Upper lobe of right lung (tissue), 1 donor: ENCODE measurements around the gene LMOD1. TPM values are rescaled to one million over a fixed set of nuclear protein-coding genes. Genes with fewer than 3 reads are reported as not detected.
A peak's percentile ranks its signal among the peaks of the same experiment; 100 is the strongest.

Experiments
- ATAC-seq: fragments of 200-7000 bp; cut with Tn5 transposase; one replicate; pipeline ENCODE4 v1.9.1; 2020; ENCODE audit warnings: mild to moderate bottlenecking, moderate library complexity
- DNase-seq: peaks from one replicate; pipeline ENCODE4 v3.0.0-alpha.2; 2020
- H3K27ac ChIP-seq: fragments of 200-600 bp; one replicate; pipeline ENCODE4 v1.8.0; 2022
- H3K27me3 ChIP-seq: fragments of 200-600 bp; one replicate; pipeline ENCODE4 v1.8.0; 2022; ENCODE audit warnings: mild to moderate bottlenecking
- H3K36me3 ChIP-seq: fragments of 200-600 bp; one replicate; pipeline ENCODE4 v1.8.0; 2022
- H3K4me1 ChIP-seq: fragments of 200-600 bp; one replicate; pipeline ENCODE4 v1.8.0; 2022
- H3K4me3 ChIP-seq: fragments of 200-600 bp; one replicate; pipeline ENCODE4 v1.8.0; 2022; ENCODE audit warnings: mild to moderate bottlenecking
- H3K9me3 ChIP-seq: fragments of 200-600 bp; one replicate; pipeline ENCODE4 v1.8.0; 2022
- CTCF ChIP-seq: fragments of 200-600 bp; IDR thresholded peaks from one replicate; pipeline ENCODE4 v1.8.0; 2022; ENCODE audit warnings: antibody characterized with exemption
- intact Hi-C: fragments of 100-400 bp; cut with DNase I; formaldehyde crosslinking; loops from one replicate; pipeline ENCODE4 v1.11.0; 2022
- total RNA-seq: library from RNA; stranded (reverse); fragmentation: NEBNext Ultra II Directional; extraction: Animal tissue kit (Norgen Biotek cat#: 25700); gene quantifications from one replicate; pipeline ENCODE4 v1.2.1, GENCODE V29; 2021
- donor health status: DM: no; HTN: yes; CAD: no; lungs with severe emphysema.

Gene LMOD1
- total RNA-seq, 1 donor from 2014 or later = 38.3 TPM

DNA sequence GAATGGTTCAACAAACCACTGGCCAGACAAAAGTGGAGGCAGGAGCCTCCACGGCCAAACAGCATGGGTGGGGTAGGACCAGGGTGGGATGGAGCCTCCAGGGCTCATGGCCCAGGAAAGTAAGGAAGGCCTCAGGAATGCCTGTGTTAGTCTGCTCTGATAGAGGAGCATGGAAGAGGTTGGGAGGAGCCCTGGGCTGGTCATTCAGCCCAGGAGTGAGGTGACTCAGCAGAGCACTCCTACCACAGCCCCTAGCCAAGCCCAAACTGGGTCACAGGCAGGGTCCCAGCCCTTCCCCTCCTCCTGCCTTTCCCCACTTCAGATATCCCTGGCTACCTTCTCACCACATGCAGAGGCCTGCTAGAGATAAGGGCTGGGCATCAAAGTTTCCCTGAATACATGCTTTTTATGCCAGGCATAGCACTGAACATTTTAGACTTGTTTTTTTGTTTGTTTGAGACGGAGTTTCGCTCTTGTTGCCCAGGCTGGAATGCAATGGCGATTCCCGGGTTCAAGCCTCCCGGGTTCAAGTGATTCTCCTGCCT lies 60.7 kb downstream of the LMOD1 start:
- Histone ChIP-seq H3K36me3 (no peaks in the 10 kb centered on the region), H3K4me1 (peaks cover 26% of the 10 kb centered on the region), H3K4me3 (no peak overlapping the region), H3K9me3 (no peaks in the 10 kb centered on the region), H3K27me3 (peaks cover 5% of the 10 kb centered on the region), H3K27ac (no peak overlapping the region)
- TF ChIP-seq CTCF = no peak
- ATAC-seq = peak; percentile 5
- intact Hi-C loops = no loop called here
- no peak for DNase-seq

DNA sequence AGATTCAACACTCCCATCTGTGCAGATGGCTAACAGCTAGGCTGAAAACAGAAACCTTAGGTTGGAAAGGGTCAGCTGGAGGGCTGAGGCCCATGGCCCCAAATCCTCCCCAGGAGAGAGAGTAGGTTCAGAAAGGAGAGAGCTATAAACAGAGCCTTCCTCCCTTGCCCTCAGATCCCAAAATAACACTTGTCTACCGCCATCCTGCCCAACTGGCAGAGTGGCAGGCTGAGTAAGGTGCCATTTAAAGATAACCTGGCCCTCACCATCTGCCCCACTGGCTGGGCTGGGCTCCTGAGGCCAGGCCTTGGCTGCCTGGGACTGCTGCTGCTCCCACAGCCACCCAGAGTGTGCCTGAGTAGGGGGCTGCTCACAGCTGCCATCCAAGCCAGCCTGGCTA lies 61.9 kb downstream of the LMOD1 start:
- no peak for DNase-seq

DNA sequence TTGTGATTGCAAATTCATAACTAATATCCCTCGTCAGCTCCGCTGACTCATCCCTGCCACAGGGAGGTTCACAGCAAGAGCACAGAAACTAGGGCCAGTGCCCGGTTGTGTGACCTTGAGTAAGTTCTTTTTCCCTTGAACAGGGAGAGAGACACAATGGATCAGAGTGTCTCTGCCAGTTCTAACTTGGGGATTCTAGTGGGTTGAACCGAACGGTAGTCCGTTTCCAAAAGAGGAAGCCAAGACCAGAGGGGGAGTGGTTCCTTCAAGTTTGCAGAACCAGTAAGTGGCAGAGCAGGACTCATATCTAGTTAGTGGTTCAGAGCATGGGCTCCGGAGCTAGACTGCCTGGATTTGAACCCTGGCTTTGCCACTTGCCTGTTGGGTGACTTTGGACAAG lies 62.6 kb downstream of the LMOD1 start:
- Histone ChIP-seq H3K4me3 (no peak overlapping the region), H3K4me1 (peaks cover 19% of the 10 kb centered on the region), H3K36me3 (no peaks in the 10 kb centered on the region), H3K27ac (no peak overlapping the region), H3K27me3 (no peaks in the 10 kb centered on the region), H3K9me3 (no peaks in the 10 kb centered on the region)
- no peak for TF ChIP-seq CTCF
- DNase-seq (no peak), ATAC-seq (peak; percentile 31)
- intact Hi-C loops = no loop called here

More for the DNA sequence above, 61.9 kb downstream of the LMOD1 start:
- H3K36me3 ChIP-seq = no peaks in the 10 kb centered on the region
- H3K27ac ChIP-seq = no peak overlapping the region
- H3K9me3 ChIP-seq = no peaks in the 10 kb centered on the region
- intact Hi-C loops = no loop called here
- TF ChIP-seq CTCF = no peak
- ATAC-seq = no peak
- H3K27me3 ChIP-seq = peaks cover 2% of the 10 kb centered on the region
- no peak overlapping the region for H3K4me3 ChIP-seq
- H3K4me1 ChIP-seq = peaks cover 24% of the 10 kb centered on the region

- intact Hi-C loops = no loop called here
- Histone ChIP-seq H3K27me3 (no peaks in the 10 kb centered on the region), H3K27ac (no peak overlapping the region), H3K36me3 (no peaks in the 10 kb centered on the region), H3K4me1 (peaks cover 17% of the 10 kb centered on the region), H3K4me3 (no peak overlapping the region), H3K9me3 (no peaks in the 10 kb centered on the region)
- ATAC-seq (no peak), DNase-seq (no peak)
- no peak for TF ChIP-seq CTCF
These were observed 63.1 kb downstream of the LMOD1 start for GRCh38 chr1:201883266-201883665.

GRCh38 chr1:201882665-201883132 lies 63.6 kb downstream of the LMOD1 start:
- intact Hi-C loops = no loop called here
- H3K27ac ChIP-seq = no peak overlapping the region
- no peaks in the 10 kb centered on the region for H3K9me3 ChIP-seq
- H3K4me1 ChIP-seq = peaks cover 17% of the 10 kb centered on the region
- no peak for DNase-seq
- TF ChIP-seq CTCF = no peak
- H3K27me3 ChIP-seq = no peaks in the 10 kb centered on the region
- peak; percentile 66 for ATAC-seq
- no peaks in the 10 kb centered on the region for H3K36me3 ChIP-seq
- no peak overlapping the region for H3K4me3 ChIP-seq

- H3K4me1 ChIP-seq = peaks cover 17% of the 10 kb centered on the region
- no peak overlapping the region for H3K27ac ChIP-seq
- TF ChIP-seq CTCF = no peak
- no peaks in the 10 kb centered on the region for H3K9me3 ChIP-seq
- H3K4me3 ChIP-seq = no peak overlapping the region
- DNase-seq = no peak
- intact Hi-C loops = no loop called here
- no peak for ATAC-seq
- peaks cover 2% of the 10 kb centered on the region for H3K36me3 ChIP-seq
- H3K27me3 ChIP-seq = no peaks in the 10 kb centered on the region
These were observed 64.7 kb downstream of the LMOD1 start for GRCh38 chr1:201881617-201882016.
